A673 (cell line): Measurements from ENCODE around the gene GAS7. TPM values are rescaled to one million over a fixed set of nuclear protein-coding genes. Genes with fewer than 3 reads are reported as not detected.

Experiments used
- BruUV-seq: library from RNA; stranded (reverse); fragments of 400-500 nt; replicated peaks from 2 replicates; lab custom pipeline; 2021; lab: Mats Ljungman, UMichigan
- CTCF ChIA-PET: fragments of 300-600 bp; sonication (Branson Sonifier 250); formaldehyde crosslinking; loops from one replicate; lab custom pipeline; 2022; ENCODE audit warnings: antibody characterized with exemption; lab: Charles Lee
- POLR2A ChIA-PET: fragments of 300-600 bp; sonication (Branson Sonifier 250); formaldehyde crosslinking; loops from one replicate; lab custom pipeline; 2022; ENCODE audit warnings: antibody characterized with exemption; ENCODE audit not compliant: low non-redundant PET; lab: Charles Lee
- DNase-seq: peaks from one replicate; pipeline ENCODE4 v3.0.0-alpha.2; 2015; ENCODE audit warnings: low spot score
- H3K27ac ChIP-seq: fragments of 200-600 bp; sonication (generic); 2 replicates; pipeline ENCODE4 v1.5.1; 2016; ENCODE audit warnings: mixed run types, low read depth, mild to moderate bottlenecking, mixed read lengths, antibody characterized with exemption, low read length; ENCODE audit not compliant: poor library complexity, severe bottlenecking
- H3K27me3 ChIP-seq: fragments of 200-600 bp; sonication (generic); replicated peaks from 2 replicates; pipeline ENCODE4 v1.6.1; 2017; ENCODE audit warnings: mixed run types, low read depth, mild to moderate bottlenecking, mixed read lengths, antibody characterized with exemption, low read length; ENCODE audit not compliant: insufficient read depth, poor library complexity
- H3K36me3 ChIP-seq: fragments of 200-600 bp; sonication (generic); 2 replicates; pipeline ENCODE4 v1.6.1; 2016; ENCODE audit warnings: mixed run types, mild to moderate bottlenecking, mixed read lengths, antibody characterized with exemption, low read length; ENCODE audit not compliant: insufficient read depth, poor library complexity, severe bottlenecking
- H3K4me1 ChIP-seq: fragments of 200-600 bp; sonication (generic); 2 replicates; pipeline ENCODE4 v1.6.1; 2017; ENCODE audit warnings: mixed run types, mild to moderate bottlenecking, mixed read lengths, antibody characterized with exemption, low read length; ENCODE audit not compliant: insufficient read depth, poor library complexity, severe bottlenecking
- H3K4me3 ChIP-seq: fragments of 200-600 bp; sonication (generic); 2 replicates; pipeline ENCODE4 v1.5.1; 2016; ENCODE audit warnings: low read depth, mixed run types, mild to moderate bottlenecking, mixed read lengths, low read length; ENCODE audit not compliant: poor library complexity, severe bottlenecking
- H3K9me3 ChIP-seq: fragments of 200-600 bp; sonication (generic); 2 replicates; pipeline ENCODE4 v1.6.1; 2016; ENCODE audit warnings: mixed run types, low read depth, mild to moderate bottlenecking, mixed read lengths, antibody characterized with exemption, low read length; ENCODE audit not compliant: poor library complexity, severe bottlenecking
- EZH2 ChIP-seq: fragments of 200-600 bp; sonication (generic); IDR thresholded peaks from 2 replicates; pipeline ENCODE4 v1.6.1; 2017; ENCODE audit warnings: borderline replicate concordance, low read depth, mild to moderate bottlenecking, mixed read lengths, antibody characterized with exemption, low read length; ENCODE audit not compliant: poor library complexity, severe bottlenecking
- intact Hi-C: fragments of 100-400 bp; cut with micrococcal nuclease; formaldehyde crosslinking; loops from one replicate; pipeline ENCODE4 v1.10.0; 2022; ENCODE audit not compliant: unreplicated experiment
- total RNA-seq: library from RNA; stranded (reverse); gene quantifications from 2 replicates; pipeline ENCODE4 v1.2.3, GENCODE V29; 2021
- TF ChIP-seq, protein P1 (sequence below): fragments of 300-800, 200-600 bp; sonication (generic); conservative IDR thresholded peaks from 2 replicates; pipeline ENCODE4 v1.5.1; 2017; ENCODE audit warnings: low read depth, mild to moderate bottlenecking, antibody characterized with exemption, low read length, moderate library complexity, mixed read lengths

The GAS7 gene
- total RNA-seq, 1 experiment from 2014 or later: 2.3 TPM

DNA sequence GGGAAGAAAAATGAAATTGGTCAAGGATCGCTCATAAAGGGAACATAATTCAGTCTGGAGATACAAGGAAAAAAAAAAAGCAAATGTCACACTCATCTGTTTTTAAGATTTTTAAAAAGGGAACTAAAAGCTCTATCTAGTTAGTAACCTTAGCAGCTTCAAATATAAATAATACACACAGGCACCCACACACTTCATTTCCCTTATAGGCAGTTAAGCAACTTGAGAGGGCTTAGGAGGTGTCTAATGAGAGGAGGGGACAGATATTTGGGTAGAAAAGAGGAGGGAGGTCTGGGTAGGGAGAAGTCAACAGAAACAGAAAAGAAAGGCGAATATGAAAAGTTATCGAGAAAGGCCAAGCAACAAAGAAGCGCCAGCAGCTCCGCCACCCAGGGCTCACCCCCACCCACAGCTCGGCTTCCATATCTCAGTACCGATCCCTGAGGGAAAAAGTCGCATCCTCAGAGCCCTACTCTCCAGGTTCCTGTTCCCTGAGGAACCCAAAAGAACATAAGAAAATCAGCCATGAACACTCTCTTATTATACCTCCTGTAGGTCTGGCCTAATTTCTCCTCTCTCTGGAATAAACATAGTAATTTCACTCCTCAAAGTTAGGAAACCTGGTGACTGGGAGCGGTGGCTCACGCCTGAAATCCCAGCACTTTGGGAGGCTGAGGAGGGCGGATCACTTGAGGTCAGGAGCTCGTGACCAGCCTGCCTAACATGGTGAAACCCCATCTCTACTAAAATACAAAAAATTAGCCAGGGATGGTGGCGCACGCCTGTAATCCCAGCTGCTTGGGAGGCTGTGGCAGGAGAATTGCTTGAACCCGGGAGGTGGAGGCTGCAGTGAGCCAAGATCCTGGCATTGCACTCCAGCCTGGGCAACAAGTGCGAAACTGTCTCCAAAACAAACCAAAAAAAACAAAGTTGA lies 223.7 kb downstream of the GAS7 start:
- POLR2A ChIA-PET: no interaction called here
- Histone ChIP-seq H3K9me3 (no peaks in the 10 kb centered on the region), H3K4me3 (no peak overlapping the region), H3K36me3 (no peaks in the 10 kb centered on the region), H3K27me3 (no peaks in the 10 kb centered on the region), H3K4me1 (no peaks in the 10 kb centered on the region), H3K27ac (no peak overlapping the region)
- DNase-seq: no peak
- BruUV-seq: no TSS peak
- intact Hi-C loops: no loop called here
- CTCF ChIA-PET: interaction anchor here (0.6 kb wide), 1 partner anchor 636 kb away, joined by 3 read pairs; no protein-coding TSS in a partner anchor
- TF ChIP-seq, protein P1, sequence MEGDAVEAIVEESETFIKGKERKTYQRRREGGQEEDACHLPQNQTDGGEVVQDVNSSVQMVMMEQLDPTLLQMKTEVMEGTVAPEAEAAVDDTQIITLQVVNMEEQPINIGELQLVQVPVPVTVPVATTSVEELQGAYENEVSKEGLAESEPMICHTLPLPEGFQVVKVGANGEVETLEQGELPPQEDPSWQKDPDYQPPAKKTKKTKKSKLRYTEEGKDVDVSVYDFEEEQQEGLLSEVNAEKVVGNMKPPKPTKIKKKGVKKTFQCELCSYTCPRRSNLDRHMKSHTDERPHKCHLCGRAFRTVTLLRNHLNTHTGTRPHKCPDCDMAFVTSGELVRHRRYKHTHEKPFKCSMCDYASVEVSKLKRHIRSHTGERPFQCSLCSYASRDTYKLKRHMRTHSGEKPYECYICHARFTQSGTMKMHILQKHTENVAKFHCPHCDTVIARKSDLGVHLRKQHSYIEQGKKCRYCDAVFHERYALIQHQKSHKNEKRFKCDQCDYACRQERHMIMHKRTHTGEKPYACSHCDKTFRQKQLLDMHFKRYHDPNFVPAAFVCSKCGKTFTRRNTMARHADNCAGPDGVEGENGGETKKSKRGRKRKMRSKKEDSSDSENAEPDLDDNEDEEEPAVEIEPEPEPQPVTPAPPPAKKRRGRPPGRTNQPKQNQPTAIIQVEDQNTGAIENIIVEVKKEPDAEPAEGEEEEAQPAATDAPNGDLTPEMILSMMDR: no peak
- no peak for TF ChIP-seq EZH2

DNA sequence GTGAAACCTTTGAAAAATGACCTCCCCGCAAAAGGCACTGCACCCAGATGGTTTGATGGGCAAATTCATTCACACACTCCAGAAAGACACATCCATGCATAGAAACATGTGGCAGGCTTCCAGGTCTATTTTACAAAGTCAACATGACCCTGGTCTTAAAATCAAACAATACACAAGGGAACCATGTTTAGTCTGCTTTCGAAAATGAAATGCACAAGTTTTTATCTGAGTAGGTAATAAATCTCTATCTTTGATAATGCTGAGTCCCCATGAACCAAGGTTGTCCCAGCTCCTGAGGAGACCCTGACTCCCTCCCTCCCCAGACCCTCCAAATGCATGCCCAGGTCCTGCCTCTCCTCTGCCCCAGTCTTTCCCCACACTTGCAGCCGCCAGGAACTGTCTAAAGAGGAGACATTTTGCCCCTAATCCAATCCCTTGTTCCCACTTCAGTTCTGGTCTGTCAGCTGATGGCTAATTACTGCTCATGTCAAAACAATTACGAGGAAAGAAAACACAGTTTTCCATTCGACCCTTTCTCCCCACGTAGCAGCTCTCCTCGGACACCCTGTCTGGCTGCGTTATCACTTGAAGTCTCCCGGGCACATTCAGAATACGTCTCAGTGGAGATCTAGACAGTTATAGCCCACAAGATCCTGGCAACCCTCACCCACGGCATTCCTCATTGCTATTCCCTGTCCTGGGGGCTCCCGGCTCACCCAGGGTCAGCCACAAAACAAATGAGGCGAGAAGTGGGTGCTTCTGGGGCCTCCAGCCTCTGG lies 224.5 kb downstream of the GAS7 start:
- H3K4me3 ChIP-seq: no peak overlapping the region
- DNase-seq: no peak
- ChIA-PET CTCF (no interaction called here), POLR2A (no interaction called here)
- no peak overlapping the region for H3K27ac ChIP-seq
- no peak for TF ChIP-seq EZH2
- TF ChIP-seq, protein P1: no peak
- no TSS peak for BruUV-seq
- no peaks in the 10 kb centered on the region for H3K9me3 ChIP-seq
- H3K4me1 ChIP-seq: no peaks in the 10 kb centered on the region
- H3K36me3 ChIP-seq: no peaks in the 10 kb centered on the region
- H3K27me3 ChIP-seq: no peaks in the 10 kb centered on the region
- intact Hi-C loops: no loop called here

DNA sequence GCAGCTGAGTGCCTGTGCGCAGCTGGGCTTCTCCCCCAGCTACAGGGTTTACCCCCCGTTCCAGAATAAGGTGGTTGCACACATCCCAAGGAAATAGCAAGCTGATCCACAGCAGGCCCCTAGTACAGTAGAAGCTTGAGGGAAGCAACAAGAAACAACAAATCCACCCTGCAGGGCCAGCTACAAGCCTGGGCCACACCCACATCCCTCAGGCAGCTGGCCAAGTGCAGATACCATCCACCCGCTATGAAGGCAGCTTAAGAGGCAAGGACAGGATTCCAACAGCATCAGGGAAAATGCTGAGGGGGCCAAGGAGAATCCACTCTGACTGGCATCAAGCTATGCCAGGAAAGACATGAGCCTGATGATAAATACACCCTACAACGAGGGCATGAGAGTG lies 226.4 kb downstream of the GAS7 start:
- Histone ChIP-seq H3K4me1 (no peaks in the 10 kb centered on the region), H3K4me3 (no peak overlapping the region), H3K36me3 (no peaks in the 10 kb centered on the region), H3K27me3 (no peaks in the 10 kb centered on the region), H3K9me3 (no peaks in the 10 kb centered on the region), H3K27ac (no peak overlapping the region)
- POLR2A ChIA-PET: no interaction called here
- CTCF ChIA-PET: interaction anchor here (0.7 kb wide), 1 partner anchor 255 kb away, joined by 3 read pairs; no protein-coding TSS in a partner anchor
- TF ChIP-seq, protein P1: no peak
- TF ChIP-seq EZH2: no peak
- intact Hi-C loops: no loop called here
- no TSS peak for BruUV-seq
- DNase-seq: peak; percentile 32
